Fibroblast of pulmonary artery (primary cell): ENCODE data around the gene ANKRD12.

Experiments
- DNase-seq: peaks from one replicate; pipeline ENCODE4 v3.0.0-alpha.2; 2010; ENCODE audit warnings: low read depth
- H3K4me3 ChIP-seq: replicated peaks from 2 replicates; pipeline ENCODE4 v1.5.1; 2011; ENCODE audit warnings: low read depth, mild to moderate bottlenecking, control low read depth, low read length, moderate library complexity
- CTCF ChIP-seq: IDR thresholded peaks from 2 replicates; pipeline ENCODE4 v1.5.1; 2011; ENCODE audit warnings: mild to moderate bottlenecking, control low read depth, low read length, inconsistent platforms; ENCODE audit errors: missing control alignments

The ANKRD12 gene

GRCh38 chr18:9239720-9240119 lies 103.1 kb downstream of the ANKRD12 start:
- no peak overlapping the region for H3K4me3 ChIP-seq
- no peak for TF ChIP-seq CTCF
- no peak for DNase-seq

- no peak overlapping the region for H3K4me3 ChIP-seq
- TF ChIP-seq CTCF: no peak
- DNase-seq: no peak
These were observed 103.7 kb downstream of the ANKRD12 start for GRCh38 chr18:9240270-9240669.

DNA sequence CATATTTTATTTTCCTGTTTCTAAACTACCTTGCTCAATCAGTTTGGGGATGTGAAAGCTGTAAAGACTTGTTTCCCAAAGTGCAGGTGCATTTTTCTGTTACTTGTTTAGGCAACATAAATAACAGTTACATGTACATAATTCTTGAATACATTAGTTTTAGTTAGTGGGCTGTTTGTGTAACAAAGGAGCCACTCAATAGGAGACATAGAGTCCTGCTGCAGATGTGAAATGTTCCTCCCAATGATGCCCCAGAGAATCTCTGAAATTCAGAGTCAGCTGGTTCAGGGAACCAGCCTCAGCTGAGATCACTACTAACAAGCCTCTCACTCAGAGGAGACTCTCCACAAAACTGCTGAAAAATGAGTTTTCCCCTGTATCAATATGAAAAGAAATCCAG lies 106.4 kb downstream of the ANKRD12 start:
- no peak overlapping the region for H3K4me3 ChIP-seq
- no peak for DNase-seq
- TF ChIP-seq CTCF: no peak

DNA sequence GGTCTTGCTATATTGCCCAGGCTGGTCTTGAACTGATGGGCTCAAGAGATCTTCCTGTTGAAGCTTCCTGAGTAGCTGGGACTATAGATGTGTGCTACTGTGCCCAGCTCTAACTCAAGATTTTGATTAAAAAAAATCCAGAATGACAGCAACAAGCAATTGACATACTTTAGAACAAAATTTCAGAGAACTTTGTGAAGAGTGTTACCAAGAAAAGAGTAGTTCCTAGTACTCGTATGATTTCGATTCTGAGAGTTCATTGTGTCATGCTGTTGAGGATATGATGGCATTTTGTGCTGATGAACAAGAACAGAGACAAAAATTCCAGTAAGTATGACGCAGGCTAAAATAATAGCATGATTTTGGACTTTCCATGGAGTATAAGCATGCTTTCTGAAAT lies 107.8 kb downstream of the ANKRD12 start:
- DNase-seq: no peak
- H3K4me3 ChIP-seq: no peak overlapping the region
- no peak for TF ChIP-seq CTCF

DNA sequence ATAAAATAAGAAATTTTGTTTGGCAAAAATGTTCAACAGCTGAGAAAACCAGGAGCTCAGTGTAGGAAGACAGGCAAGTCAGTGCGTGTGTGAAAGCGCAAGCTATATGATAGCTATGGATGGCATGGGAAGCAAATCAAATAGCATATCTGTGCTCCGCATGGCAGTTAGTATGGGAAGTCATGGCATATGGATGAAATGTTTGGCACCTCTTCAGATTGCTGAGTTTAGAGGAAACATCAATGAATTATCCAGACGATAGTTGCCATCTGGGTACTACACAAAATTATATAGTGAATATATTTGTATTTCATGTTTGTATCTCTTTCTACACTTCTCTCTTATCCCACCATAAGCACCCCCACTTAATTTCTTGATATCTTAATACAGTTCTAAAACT lies 112.1 kb downstream of the ANKRD12 start:
- H3K4me3 ChIP-seq: no peak overlapping the region
- TF ChIP-seq CTCF: no peak
- no peak for DNase-seq

- no peak for DNase-seq
- H3K4me3 ChIP-seq: no peak overlapping the region
- no peak for TF ChIP-seq CTCF
These were observed 112.7 kb downstream of the ANKRD12 start for GRCh38 chr18:9249254-9249653.

- no peak for DNase-seq
- H3K4me3 ChIP-seq: no peak overlapping the region
- TF ChIP-seq CTCF: no peak
These were observed 122.6 kb downstream of the ANKRD12 start for GRCh38 chr18:9259173-9259572.
